Femur (tissue), 1 donor: Measurements from ENCODE around the gene TRRAP.
"Not testable (repeated sequence)": the region's sequence is repeated elsewhere in the genome, so short reads cannot be mapped to it uniquely, and the experiment has no call there.

ENCODE experiments used
- DNase-seq: peaks from one replicate; pipeline ENCODE4 v3.0.0-alpha.2; 2017

Gene TRRAP

GRCh38 chr7:99033765-99034164, 155.4 kb downstream of the TRRAP start:
- DNase-seq: no peak

GRCh38 chr7:99034932-99035722, 156.8 kb downstream of the TRRAP start:
- DNase-seq: no peak

GRCh38 chr7:99035723-99036545, 157.6 kb downstream of the TRRAP start:
- DNase-seq: no peak

GRCh38 chr7:99036546-99037111, 158.3 kb downstream of the TRRAP start:
- DNase-seq: no peak

- DNase-seq: no peak
Measured at GRCh38 chr7:99037327-99037940, 159.1 kb downstream of the TRRAP start.

- no peak for DNase-seq
Measured at GRCh38 chr7:99038086-99038855, 159.9 kb downstream of the TRRAP start.

GRCh38 chr7:99039384-99039891, 161.1 kb downstream of the TRRAP start:
- no peak for DNase-seq

GRCh38 chr7:99040104-99040958, 162.0 kb downstream of the TRRAP start:
- peak; percentile 88 for DNase-seq

GRCh38 chr7:99041526-99041925, 163.2 kb downstream of the TRRAP start:
- no peak for DNase-seq

GRCh38 chr7:99042957-99043356, 164.6 kb downstream of the TRRAP start:
- DNase-seq: no peak

GRCh38 chr7:99044858-99045257, 166.5 kb downstream of the TRRAP start:
- DNase-seq: not testable (repeated sequence)

- DNase-seq: not testable (repeated sequence)
Measured at GRCh38 chr7:99046262-99046661, 167.9 kb downstream of the TRRAP start.

GRCh38 chr7:99046722-99047121, 168.4 kb downstream of the TRRAP start:
- no peak for DNase-seq

GRCh38 chr7:99047526-99048077, 169.3 kb downstream of the TRRAP start:
- no peak for DNase-seq

- DNase-seq: no peak
Measured at GRCh38 chr7:99050971-99051370, 172.6 kb downstream of the TRRAP start.

- DNase-seq: no peak
Measured at GRCh38 chr7:99054781-99055180, 176.4 kb downstream of the TRRAP start.

GRCh38 chr7:99061001-99061776, 182.9 kb downstream of the TRRAP start:
- no peak for DNase-seq
